HG02970 (cell line): ENCODE measurements around the gene TLR4.

Source experiments
- ATAC-seq: cut with Tn5 transposase; IDR thresholded peaks from one replicate; pipeline ENCODE4 v1.9.1; 2021; ENCODE audit warnings: mild to moderate bottlenecking, moderate library complexity, moderate number of reproducible peaks; ENCODE audit not compliant: unreplicated experiment, low FRiP score

TLR4 gene

DNA sequence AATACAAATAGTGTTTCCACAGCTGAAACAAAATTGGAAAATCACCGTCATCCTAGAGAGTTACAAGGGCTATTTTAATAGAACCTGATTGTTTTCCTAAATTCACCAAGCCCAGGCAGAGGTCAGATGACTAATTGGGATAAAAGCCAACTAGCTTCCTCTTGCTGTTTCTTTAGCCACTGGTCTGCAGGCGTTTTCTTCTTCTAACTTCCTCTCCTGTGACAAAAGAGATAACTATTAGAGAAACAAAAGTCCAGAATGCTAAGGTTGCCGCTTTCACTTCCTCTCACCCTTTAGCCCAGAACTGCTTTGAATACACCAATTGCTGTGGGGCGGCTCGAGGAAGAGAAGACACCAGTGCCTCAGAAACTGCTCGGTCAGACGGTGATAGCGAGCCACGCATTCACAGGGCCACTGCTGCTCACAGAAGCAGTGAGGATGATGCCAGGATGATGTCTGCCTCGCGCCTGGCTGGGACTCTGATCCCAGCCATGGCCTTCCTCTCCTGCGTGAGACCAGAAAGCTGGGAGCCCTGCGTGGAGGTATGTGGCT is at the start of gene TLR4:
Gene TLR4, plus strand, starts transcription at position 380 of the 552 bp plus-strand sequence. Its CDS starts 70 bp downstream, at position 450.
- ATAC-seq, result peak; percentile 99

DNA sequence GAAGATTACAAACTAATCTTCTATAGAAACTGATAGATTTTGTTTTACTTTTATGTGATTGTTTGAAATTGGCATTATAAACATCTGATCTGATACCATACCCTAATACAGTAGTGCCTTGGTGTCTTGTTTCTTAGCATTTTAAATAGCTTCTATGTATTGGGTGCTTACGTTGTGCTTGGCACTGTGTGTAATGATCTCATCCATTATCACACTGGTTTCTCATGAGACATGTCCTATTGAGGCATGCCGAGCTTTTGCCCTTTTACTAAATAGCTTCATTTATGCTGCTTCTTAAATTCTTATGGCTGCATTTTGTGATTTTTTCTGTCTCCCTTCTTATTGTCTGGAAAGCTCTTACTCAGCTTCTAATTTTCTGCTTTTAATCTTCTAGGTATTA is 48.2 kb upstream of the TLR4 start:
- ATAC-seq, result no peak

DNA sequence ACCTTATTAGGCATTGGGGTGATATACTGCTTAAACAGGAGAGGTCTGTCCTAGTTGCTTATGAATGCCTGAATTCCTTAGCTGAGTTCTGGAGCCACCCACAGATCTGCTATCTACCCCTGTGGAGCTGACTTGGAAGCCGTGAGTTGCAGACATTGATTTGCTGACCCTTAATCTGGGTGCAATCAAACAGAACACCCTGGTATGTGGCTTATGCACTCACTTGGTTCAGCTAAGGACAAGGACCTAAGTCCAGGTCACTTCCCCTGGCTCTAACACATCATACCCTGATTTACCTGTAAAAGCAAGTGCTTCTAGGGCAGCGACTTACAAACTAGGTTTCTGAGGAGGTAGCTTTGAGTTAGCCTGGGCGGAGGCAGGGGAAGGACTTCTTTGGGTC is 41.6 kb upstream of the TLR4 start:
- no peak for ATAC-seq

DNA sequence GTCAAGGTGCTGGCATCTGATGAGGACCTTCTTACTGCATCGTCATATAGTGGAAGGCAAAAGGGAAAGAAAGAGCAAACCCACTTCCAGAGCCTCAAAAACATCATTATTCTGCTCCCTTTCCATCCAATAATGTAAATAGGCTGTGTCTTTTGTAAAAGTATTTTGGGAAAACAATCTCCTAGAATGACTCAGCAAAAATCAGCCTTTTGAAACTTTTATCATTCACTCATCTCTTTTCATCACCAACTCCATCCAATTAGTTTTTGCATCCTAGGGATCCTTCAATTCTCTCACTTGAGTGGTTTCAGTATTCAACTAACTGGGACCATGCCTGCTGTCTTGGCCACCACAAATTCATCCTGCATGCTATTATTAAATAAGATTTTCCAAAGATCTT is 39.8 kb upstream of the TLR4 start:
- ATAC-seq, result no peak

DNA sequence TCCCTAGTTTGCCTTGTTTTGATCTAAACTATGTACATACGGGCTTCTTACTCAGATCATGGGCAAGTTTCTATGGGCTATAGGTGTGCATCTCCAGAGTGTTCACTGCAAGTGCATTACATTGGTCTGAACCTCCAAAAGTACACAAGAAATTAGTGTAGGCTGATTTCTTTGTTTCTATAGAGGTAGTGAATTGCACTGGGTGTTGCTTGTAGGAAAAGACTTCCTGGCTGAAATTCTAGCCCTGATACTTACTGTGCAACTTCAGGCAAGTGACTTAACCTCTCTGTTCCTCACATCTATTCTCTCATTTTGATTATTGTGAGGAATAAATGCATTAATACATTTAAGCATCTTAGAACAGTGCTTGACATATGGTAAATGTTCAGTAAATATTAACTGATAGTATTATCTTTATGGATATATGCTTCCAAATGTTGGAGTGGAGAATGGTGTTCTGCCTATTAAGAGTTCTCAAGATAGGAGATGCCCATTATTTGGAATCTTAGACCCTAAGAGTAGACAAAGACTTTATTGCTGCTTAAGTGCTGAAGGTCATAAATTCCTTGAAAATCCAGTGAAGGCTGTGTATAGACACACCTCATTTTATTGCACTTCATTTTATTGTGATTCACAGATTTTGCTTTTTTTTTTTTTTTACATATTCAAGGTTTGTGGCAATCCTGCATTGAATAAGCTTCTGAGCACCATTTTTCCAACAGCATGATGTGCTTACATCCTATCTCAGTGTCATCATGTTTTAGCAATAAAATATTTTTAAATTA is 38.4 kb upstream of the TLR4 start:
- ATAC-seq, result no peak

DNA sequence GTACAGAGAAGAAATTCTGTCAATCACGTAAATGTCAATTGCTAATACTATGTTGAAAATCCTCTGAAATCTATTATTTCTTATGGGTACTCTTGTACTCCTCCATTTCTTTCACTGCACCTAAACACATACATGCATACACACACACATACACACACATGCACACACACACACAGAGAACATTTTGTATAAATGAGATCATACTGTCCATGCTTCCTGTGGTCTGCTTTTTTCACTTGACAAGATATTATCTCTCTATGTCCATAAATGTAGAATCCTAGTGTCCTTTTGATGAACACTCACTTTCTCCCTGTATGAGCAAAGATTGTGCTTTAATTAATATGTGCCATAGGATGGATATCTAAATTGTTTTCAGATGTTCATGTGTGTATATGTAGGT is 32.7 kb upstream of the TLR4 start:
- no peak for ATAC-seq

DNA sequence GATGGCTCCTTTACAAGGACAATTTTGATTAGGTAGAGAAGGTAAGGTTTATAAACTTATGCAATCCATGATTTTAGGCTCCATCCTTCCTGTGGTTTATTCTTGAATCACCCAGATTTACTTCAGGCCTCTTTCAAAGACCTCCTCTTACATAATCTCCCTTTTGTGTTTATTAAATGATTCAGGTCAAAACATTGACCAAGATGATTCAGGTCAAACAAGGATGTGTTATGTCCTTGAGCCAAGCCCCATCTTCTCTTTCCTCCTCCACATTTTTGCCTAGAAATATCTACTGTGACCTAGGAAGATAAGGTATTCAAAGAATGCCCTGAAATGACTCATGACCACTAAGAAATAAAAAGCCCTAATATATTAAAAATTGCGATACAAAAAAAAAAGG is 31.8 kb upstream of the TLR4 start:
- no peak for ATAC-seq

DNA sequence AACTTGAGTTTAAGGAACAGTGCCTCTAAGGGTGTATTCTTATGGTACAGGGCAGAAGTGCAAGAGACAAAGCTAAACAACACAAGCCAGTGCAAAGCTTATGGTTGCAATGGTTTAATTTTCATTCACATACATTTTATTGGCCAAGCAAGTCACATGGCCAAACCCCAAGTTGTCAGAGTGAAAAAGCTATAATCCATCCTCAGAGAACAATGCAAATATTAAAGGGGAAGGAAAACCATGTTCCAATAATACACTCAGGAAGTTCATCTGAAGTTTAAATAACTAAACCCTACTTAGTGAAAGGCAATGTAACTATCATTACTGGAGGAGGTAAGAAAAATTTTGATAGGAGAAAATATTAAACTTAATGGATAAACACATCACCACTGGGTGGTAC is 26.6 kb upstream of the TLR4 start:
- ATAC-seq, result no peak

DNA sequence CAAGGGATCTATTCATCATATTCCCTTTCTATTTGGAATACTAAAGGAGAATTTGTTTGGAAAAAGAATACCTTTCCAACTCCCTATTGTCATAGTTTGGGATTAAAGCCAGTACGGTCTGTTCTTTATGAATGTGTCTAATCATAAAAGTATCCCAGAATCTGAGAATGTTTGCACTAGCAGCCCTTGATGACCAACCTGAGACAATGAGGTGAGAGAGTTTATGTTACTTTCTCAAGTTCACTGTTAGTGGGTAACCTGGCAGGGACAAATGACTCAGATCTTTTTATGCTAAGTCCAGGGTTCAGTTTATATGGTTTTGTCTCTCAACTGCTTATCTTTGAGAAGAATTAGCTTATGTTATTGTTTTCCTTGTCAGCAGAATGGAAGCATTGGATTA is 25.3 kb upstream of the TLR4 start:
- no peak for ATAC-seq

DNA sequence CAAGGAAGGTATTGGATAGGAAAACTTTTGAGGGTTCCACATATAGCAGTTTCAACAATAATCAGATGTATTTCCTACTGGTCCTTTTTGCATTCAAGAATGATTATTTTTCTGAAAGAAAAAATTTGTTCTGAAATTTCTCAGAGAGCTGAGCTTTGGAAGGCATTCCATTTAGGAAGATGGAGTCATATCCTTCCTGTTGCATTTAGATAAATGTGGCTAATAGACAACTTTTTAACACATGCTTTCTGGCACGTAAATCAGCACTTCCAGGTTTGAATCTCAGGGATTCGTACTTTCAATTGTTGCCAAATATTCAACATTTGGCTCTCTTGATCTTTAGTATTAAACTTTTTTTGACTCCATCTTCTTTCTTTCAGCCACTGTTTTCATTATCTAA is 24.8 kb upstream of the TLR4 start:
- ATAC-seq, result no peak

DNA sequence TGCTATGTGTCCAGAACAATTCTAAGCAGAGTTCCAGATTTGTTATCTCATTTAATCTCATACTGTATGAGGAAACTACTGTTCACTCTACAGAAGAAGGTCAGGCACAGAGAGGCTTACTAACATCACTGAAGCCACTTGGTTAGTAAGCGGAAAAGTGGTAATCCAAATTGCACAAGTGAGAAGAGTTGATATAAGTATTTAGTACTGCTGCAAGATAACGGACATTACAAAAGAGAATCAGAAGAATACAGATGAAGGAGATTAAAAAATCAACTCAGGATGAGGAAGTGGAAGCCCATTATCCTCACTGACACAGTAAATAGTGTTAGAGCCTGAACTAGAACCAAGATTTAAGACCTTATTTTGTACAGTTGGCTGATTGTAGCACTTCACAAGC is 22.3 kb upstream of the TLR4 start:
- no peak for ATAC-seq

DNA sequence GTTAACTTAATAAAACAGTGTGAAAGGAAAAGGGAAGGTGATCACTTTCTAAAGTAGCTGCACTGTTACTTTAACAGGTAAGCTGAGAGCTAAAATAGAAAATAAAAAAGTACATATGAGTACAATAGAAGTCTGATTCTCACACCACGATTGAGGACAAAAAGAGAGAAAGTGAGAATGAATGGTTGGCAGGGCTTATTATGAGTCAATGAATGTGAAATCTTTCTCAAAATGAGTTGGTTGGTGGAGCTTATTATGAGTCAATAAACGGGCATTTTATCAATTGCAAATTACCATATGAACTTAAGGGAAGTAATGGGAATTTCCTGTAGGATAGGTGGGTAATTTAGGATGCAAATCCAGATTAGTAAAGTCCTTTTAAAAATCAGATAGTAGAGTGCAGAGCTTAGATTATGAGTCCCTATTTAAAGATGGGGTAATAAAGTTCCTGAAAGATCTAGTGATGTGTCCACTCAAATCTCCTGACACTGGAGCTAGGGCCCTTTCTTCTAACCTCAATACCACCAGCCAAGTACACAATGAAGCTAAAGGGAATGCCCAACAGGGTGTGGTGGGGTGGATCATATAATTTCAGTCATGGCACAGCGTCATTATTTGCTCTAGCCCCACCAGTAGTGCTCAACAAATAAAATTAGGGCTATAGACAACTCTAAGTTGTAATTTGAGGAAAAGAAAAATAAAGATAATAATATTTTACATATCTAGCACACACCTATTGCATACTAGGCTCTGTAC is 21.1 kb upstream of the TLR4 start:
- ATAC-seq, result peak; percentile 59

DNA sequence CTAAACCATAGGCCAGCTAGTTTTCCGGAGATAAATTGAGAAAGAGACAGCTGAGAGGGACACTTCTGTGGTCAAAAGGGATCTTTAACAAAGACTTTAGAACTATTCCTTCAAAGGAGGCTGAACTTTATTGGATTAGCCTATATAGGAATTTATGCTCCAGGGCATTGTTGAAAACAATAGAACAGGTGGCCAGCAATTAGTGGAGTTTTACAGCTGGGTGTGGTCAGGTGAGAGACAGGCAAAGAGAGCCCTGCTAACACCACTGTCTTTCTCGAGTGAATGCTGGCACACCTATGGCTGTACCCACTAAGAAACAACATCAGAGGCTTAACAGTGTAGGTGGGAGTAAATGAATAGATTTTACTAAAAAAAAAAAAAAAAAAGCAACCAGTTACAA is 16.7 kb upstream of the TLR4 start:
- no peak for ATAC-seq

DNA sequence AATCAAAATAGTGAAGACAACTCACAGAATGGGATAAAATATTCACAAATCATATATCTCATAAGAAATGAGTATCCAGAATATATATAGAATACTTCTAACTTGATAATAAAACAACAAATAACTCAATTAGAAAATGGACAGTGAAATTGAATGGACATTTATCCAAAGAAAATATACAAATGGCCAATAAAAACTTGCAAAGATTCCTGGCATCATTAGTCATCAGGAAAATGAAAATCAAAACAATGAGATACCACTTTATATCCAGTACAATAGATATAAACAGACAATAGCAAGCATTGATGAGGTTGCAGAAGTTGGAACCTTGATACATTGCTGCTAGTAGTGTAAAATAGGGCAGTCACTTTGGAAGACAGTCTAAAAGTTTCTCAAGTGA is 12.8 kb upstream of the TLR4 start:
- ATAC-seq, result no peak

DNA sequence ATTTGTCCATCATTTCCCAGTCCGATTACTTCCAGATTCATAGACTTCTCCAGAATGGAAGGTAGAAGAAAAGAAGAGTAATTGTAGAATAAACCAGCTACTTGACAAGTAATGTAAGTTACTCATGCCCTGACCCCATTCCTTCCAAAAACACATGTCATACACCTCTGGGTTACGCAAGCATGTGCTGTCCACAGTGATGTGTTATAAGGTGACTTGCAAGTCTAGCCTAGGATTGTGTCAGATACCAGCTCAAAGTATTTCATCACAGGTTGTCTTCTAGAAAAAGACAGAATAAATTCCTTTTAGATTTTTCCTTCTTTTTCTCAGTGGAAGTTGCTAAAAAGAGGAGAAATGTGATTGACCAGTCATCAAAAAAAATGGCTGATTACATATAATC is 8.0 kb upstream of the TLR4 start:
- ATAC-seq, result no peak

DNA sequence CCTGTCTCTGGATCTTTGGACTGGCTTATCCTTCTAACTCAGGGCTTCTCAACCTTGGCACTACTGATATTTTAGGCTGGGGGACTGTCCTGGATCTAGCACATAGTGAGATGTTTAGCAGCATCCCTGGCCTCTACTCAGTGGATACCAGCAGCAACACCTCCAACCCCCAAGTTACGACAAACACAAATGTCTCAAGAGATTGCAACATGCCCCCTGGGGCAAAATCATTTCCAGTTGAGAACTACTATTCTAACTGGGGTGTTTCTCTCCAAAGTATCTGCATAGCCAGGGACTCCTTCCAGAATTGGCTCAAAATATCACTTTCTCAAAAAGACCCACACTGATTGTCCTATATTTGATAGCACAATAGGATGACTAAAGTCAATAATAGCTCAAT is 7.2 kb upstream of the TLR4 start:
- no peak for ATAC-seq

DNA sequence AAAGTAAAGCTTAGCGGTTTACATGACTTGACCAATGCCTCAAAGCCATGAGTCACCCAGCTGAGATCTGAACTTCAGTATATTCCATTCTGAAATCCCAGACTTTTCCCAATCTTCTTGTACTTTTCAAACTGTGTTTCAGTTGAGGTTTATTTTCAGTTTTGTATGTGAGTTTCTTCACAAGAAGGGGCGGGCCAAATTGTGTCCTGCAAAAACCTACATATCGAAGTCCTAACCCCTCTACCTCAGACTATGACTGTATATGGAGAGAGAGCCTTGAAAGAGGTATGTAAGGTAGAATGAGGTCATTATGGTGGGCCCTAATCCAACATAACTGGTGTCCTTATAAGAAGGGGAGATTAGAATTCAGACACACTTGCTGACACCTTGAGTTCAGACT is 666 bp upstream of the TLR4 start:
- peak; percentile 7 for ATAC-seq

DNA sequence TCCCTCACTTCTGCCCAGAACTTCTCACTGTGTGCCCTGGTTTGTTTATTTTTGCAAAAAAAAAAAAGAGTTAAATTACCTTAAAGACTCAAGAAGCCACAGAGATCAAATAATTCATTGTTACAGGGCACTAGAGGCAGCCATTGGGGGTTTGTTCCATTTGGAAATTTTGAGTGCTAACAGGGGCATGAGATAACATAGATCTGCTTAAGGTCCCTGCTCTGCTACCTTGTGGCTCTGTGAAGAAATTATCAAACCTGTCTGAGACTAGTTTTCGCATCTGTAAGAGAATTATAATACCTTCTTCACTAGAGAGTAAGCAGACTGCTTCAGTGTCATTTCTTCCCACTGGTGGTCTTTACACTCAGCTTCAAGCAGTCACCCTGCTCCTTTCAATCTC is 394 bp downstream of the TLR4 start:
- ATAC-seq, result no peak

DNA sequence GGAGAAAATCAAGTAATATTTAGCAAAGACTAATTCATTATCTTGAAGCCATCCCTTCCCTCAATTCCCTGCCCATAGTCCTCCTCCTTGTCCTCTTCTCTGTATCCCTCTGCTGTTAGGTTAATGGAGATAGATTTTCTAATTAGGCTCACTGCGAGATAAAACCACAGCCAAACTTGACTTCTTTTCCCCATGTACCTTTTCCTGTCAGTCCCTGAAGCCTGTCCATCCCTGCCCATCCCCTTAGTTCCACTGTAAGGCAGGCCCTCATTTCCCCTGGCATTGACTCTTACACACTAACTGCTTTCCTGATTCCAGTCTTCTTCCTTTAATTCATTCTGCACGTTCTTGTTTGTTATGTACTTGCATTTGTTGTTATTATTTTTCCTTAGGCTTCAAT is 1.2 kb downstream of the TLR4 start:
- no peak for ATAC-seq

DNA sequence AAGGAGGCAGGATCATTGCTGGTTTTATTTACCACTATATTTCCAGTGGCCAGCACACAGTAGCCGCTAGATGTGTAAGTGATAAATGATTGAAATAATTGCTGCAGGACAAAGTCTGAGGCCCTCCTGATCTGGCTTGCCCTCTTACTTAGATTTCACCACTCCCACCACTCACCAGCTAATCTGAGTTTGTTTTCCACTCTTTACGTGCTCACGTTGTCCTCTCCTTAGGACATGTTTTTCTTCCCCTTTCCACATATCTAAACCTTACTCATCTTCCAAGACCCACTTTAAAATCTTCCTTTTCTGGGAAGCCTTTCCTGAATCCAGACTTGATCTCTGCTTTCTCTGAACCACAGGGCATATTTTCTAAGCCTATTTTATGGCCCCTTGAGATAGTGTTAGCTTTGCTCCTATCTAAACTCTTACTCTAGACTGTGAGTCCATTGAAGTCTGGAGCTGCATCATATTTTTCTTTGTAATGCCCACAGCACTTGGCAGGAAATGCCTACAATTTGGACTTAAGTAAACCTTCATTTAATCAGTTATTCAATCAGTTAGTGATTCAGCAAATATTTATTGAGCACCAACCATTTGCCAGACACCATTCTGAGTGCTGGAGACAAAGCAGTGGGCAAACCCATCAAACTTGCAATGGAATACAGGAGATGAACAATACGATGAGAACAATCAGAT is 2.4 kb downstream of the TLR4 start:
- no peak for ATAC-seq

DNA sequence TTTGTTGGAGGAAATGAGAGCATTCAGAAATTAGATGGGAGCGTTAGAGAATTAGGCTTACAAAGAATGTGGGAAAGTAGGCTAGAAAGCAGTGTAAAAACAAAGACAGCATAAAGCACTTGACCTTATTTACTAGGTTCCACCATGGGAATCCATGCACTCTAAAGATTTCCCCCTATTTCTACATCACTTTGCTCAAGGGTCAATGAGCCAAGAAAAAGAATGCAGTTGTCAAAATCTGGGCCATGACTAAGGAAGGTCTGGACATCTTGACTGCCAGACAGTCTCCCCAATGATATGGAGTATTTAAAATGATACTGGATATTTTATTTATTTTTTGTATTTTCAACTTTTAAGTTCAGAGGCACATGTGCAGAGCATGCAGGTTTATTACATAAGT is 3.4 kb downstream of the TLR4 start:
- ATAC-seq, result no peak
